Measurements from ENCODE around the gene TFPI. TPM values are rescaled to one million over a fixed set of nuclear protein-coding genes. Genes with fewer than 3 reads are reported as not detected.
"Not testable (repeated sequence)": the region's sequence is repeated elsewhere in the genome, so short reads cannot be mapped to it uniquely, and the experiment has no call there.

TFPI gene
- total RNA-seq, 1 donor from 2014 or later: not detected

- intact Hi-C loops (cut with micrococcal nuclease): no loop called here
Measured at GRCh38 chr2:187554704-187555082, 458 bp upstream of the TFPI start.

- intact Hi-C loops (cut with micrococcal nuclease): loop anchor here (2.0 kb wide), 1 partner anchor 34 kb away; no protein-coding TSS in a partner anchor
Measured at GRCh38 chr2:187552828-187553681, 1.2 kb downstream of the TFPI start.

- intact Hi-C loops (cut with micrococcal nuclease): loop anchor here (2.0 kb wide), 1 partner anchor 34 kb away; no protein-coding TSS in a partner anchor
Measured at GRCh38 chr2:187552381-187552780, 1.9 kb downstream of the TFPI start.

- intact Hi-C loops (cut with micrococcal nuclease): no loop called here
Measured at GRCh38 chr2:187550857-187551256, 3.4 kb downstream of the TFPI start.

GRCh38 chr2:187549951-187550555, 4.2 kb downstream of the TFPI start:
- intact Hi-C loops (cut with micrococcal nuclease): no loop called here

GRCh38 chr2:187549193-187549592, 5.0 kb downstream of the TFPI start:
- intact Hi-C loops (cut with micrococcal nuclease): no loop called here

GRCh38 chr2:187548656-187549055, 5.6 kb downstream of the TFPI start:
- intact Hi-C loops (cut with micrococcal nuclease): no loop called here

GRCh38 chr2:187547353-187547979, 6.8 kb downstream of the TFPI start:
- intact Hi-C loops (cut with micrococcal nuclease): no loop called here

- intact Hi-C loops (cut with micrococcal nuclease): no loop called here
Measured at GRCh38 chr2:187546762-187547333, 7.4 kb downstream of the TFPI start.

- intact Hi-C loops (cut with micrococcal nuclease): no loop called here
Measured at GRCh38 chr2:187545238-187545751, 8.9 kb downstream of the TFPI start.

- intact Hi-C loops (cut with micrococcal nuclease): no loop called here
Measured at GRCh38 chr2:187544371-187545080, 9.7 kb downstream of the TFPI start.

GRCh38 chr2:187543488-187543887, 10.7 kb downstream of the TFPI start:
- intact Hi-C loops (cut with micrococcal nuclease): no loop called here

GRCh38 chr2:187542123-187542522, 12.1 kb downstream of the TFPI start:
- intact Hi-C loops (cut with micrococcal nuclease): no loop called here

- intact Hi-C loops (cut with micrococcal nuclease): no loop called here
Measured at GRCh38 chr2:187541086-187542085, 12.8 kb downstream of the TFPI start.

- intact Hi-C loops (cut with micrococcal nuclease): not testable (repeated sequence)
Measured at GRCh38 chr2:187538222-187538621, 16.0 kb downstream of the TFPI start.

GRCh38 chr2:187535381-187535780, 18.9 kb downstream of the TFPI start:
- intact Hi-C loops (cut with micrococcal nuclease): not testable (repeated sequence)

- intact Hi-C loops (cut with micrococcal nuclease): no loop called here
Measured at GRCh38 chr2:187532333-187533120, 21.7 kb downstream of the TFPI start.

GRCh38 chr2:187529977-187530721, 24.1 kb downstream of the TFPI start:
- intact Hi-C loops (cut with micrococcal nuclease): no loop called here

Measured in T-helper 1 cell treated with Interleukin-12 subunit alpha and Interleukin-12 subunit beta and Interleukin-4 antibody, amounts not matched to agents 30 ng/mL and 1 ng/mL, for 36 hours (primary cell).